ENCODE measurements around the gene ACTG1.
A peak's percentile ranks its signal among the peaks of the same experiment; 100 is the strongest.

Gene ACTG1

DNA sequence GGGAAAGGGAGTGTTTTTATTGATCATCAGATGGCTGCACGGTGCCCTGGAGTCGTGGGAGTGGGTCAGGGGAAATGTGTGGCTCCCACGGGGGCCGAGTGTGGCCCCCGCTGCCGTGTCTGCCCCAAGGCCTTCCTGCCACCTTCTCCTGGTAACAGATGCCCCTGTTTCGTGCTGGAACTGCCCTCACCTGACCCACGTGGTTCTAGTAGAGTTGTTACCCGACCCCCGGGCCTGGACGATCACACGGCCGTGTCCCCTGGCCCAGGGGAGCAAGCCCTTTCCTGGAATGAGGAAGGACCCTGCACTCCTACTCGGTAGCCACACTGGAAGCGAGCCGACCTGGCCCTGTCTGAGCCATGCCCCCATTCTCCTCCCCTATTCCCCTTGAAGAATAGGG, 37.6 kb downstream of the ACTG1 start:
- Histone ChIP-seq H3K27me3 (ENCODE audit: insufficient read depth, insufficient read length) (peaks cover 20% of the 10 kb centered on the region), H3K4me3 (ENCODE audit: insufficient read length, low read depth) (no peak overlapping the region), H3K36me3 (ENCODE audit: insufficient read depth, insufficient read length, low read length) (no peaks in the 10 kb centered on the region), H3K4me1 (ENCODE audit: insufficient read depth, insufficient read length) (peaks cover 13% of the 10 kb centered on the region), H3K9ac (ENCODE audit: insufficient read length, low read depth) (no peak overlapping the region), H3K9me3 (ENCODE audit: insufficient read depth, low read length) (peaks cover 9% of the 10 kb centered on the region; the same call in 1 of the 2 replicates)
- TF ChIP-seq ZNF274 (IDR thresholded peaks at IDR 0.05; ENCODE audit: low read depth, low read length): no peak
- no peak for TF ChIP-seq YY1 (IDR thresholded peaks at IDR 0.05; ENCODE audit: insufficient read depth, insufficient read length)
- TF ChIP-seq SUZ12 (IDR thresholded peaks at IDR 0.05; ENCODE audit: extremely low read depth, insufficient read depth, insufficient read length): no peak
- no peak for DNase-seq (ENCODE audit: low read depth, low spot score)

DNA sequence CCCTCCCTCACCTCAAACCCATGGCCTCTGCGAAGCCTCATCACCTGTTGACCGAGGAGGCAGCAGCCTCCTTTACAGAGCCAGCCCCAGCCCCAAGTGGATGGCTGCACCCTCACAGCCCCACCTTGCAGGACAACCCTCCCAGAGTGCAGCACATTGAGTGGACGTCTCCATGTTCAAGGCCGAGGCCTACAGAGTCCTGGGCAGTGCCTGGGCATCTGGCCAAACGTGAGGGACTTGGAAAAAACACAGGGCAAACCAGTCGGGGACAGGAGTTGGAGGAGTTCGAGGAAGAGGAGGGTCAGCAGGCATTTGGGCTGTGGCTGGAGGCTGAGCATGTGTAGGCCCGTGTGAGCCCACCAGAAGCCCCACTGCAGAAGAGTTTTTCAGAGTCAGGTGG, 39.6 kb downstream of the ACTG1 start:
- no peaks in the 10 kb centered on the region for H3K36me3 ChIP-seq (ENCODE audit: insufficient read depth, insufficient read length, low read length)
- peaks cover 10% of the 10 kb centered on the region for H3K27me3 ChIP-seq (ENCODE audit: insufficient read depth, insufficient read length)
- no peak for DNase-seq (ENCODE audit: low read depth, low spot score)
- H3K4me1 ChIP-seq (ENCODE audit: insufficient read depth, insufficient read length): peaks cover 5% of the 10 kb centered on the region
- no peak for TF ChIP-seq ZNF274 (IDR thresholded peaks at IDR 0.05; ENCODE audit: low read depth, low read length)
- TF ChIP-seq SUZ12 (IDR thresholded peaks at IDR 0.05; ENCODE audit: extremely low read depth, insufficient read depth, insufficient read length): no peak
- TF ChIP-seq YY1 (IDR thresholded peaks at IDR 0.05; ENCODE audit: insufficient read depth, insufficient read length): no peak
- H3K4me3 ChIP-seq (ENCODE audit: insufficient read length, low read depth): no peak overlapping the region
- H3K9ac ChIP-seq (ENCODE audit: insufficient read length, low read depth): no peak overlapping the region
- peaks cover 9% of the 10 kb centered on the region; the same call in 1 of the 2 replicates for H3K9me3 ChIP-seq (ENCODE audit: insufficient read depth, low read length)

DNA sequence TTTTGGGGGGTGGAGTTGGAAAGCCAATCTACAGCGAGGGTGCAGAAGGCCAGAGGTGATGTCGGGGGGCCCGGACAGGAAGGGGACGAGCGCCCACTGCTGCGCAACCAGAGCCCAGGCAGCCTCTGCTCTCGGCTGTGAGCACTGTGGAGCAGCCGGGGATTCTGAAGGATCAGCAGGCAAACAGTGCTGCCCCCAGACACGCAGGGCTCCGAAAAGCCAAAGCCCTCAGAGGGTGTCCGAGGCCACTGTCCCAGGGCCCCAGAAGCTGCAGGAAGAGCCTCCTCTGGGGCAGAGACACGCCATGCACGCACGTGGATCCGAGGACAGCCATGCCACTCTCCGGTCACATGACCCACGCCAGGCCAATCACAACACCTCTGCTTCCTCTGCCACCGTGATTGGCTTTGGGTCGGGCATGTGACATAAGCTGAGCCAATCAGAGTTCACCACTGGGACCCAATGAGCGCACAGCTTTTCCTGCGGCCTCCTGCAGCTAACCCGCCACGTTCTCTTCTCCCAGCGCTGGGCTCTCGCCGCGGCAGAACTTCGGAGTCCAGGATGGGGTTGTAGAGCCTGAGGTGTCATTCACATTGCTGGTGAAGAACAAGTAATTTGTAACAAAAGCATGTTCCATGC, 40.7 kb downstream of the ACTG1 start:
- peak; percentile 57 for DNase-seq (ENCODE audit: low read depth, low spot score)
- TF ChIP-seq SUZ12 (IDR thresholded peaks at IDR 0.05; ENCODE audit: extremely low read depth, insufficient read depth, insufficient read length) (no peak), YY1 (IDR thresholded peaks at IDR 0.05; ENCODE audit: insufficient read depth, insufficient read length) (no peak), ZNF274 (IDR thresholded peaks at IDR 0.05; ENCODE audit: low read depth, low read length) (no peak)
- peaks cover 9% of the 10 kb centered on the region; the same call in 1 of the 2 replicates for H3K9me3 ChIP-seq (ENCODE audit: insufficient read depth, low read length)
- no peak overlapping the region for H3K4me3 ChIP-seq (ENCODE audit: insufficient read length, low read depth)
- H3K36me3 ChIP-seq (ENCODE audit: insufficient read depth, insufficient read length, low read length): no peaks in the 10 kb centered on the region
- H3K27me3 ChIP-seq (ENCODE audit: insufficient read depth, insufficient read length): peaks cover 10% of the 10 kb centered on the region
- H3K4me1 ChIP-seq (ENCODE audit: insufficient read depth, insufficient read length): no peaks in the 10 kb centered on the region
- no peak overlapping the region for H3K9ac ChIP-seq (ENCODE audit: insufficient read length, low read depth)

DNA sequence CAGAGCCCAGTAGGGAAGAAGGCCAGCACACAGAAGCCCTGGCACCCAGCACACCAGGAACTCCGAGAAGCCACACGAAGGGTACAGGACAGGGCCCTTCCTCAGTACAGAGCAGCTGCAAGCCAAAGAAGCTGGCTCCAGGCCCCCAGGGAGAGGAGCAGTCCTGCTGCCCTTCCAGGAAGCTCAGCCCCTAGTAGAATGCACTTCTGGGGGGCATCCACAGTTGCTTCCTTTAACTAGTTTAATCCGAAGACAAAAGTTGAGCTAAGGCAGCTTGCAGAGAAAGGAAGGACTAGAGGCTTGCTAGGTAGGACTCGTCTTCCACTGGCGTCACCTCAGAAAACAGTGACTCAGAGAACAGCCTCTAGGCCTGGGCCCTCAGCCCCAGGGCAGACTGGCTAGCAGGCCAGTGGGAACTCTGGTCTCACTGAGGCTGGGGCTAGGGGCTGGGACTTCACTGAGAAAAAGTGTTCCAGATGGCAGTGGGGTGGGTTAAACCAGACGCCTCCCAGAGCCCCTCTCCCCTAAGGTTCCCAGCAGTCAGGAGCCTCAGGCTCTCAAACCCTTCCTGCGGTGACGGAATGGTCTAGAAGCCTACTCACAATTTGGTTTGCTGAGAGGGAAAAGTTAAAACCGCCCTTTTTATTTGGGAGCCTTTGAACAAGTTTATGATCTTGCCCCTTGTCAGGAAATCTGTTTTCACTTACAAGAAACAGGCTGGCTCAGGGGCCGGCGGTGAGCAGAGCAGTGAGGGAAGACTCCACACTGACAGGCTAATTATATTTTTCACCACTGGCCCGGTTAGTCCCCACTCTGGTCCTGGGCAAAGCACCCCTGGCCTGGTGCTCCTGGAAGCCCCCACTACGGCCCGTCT, 41.4 kb downstream of the ACTG1 start:
- TF ChIP-seq ZNF274 (IDR thresholded peaks at IDR 0.05; ENCODE audit: low read depth, low read length) (no peak), YY1 (IDR thresholded peaks at IDR 0.05; ENCODE audit: insufficient read depth, insufficient read length) (no peak), SUZ12 (IDR thresholded peaks at IDR 0.05; ENCODE audit: extremely low read depth, insufficient read depth, insufficient read length) (no peak)
- Histone ChIP-seq H3K36me3 (ENCODE audit: insufficient read depth, insufficient read length, low read length) (no peaks in the 10 kb centered on the region), H3K27me3 (ENCODE audit: insufficient read depth, insufficient read length) (peaks cover 5% of the 10 kb centered on the region), H3K9me3 (ENCODE audit: insufficient read depth, low read length) (peaks cover 9% of the 10 kb centered on the region; the same call in 1 of the 2 replicates), H3K4me3 (ENCODE audit: insufficient read length, low read depth) (no peak overlapping the region), H3K9ac (ENCODE audit: insufficient read length, low read depth) (no peak overlapping the region), H3K4me1 (ENCODE audit: insufficient read depth, insufficient read length) (no peaks in the 10 kb centered on the region)
- no peak for DNase-seq (ENCODE audit: low read depth, low spot score)

DNA sequence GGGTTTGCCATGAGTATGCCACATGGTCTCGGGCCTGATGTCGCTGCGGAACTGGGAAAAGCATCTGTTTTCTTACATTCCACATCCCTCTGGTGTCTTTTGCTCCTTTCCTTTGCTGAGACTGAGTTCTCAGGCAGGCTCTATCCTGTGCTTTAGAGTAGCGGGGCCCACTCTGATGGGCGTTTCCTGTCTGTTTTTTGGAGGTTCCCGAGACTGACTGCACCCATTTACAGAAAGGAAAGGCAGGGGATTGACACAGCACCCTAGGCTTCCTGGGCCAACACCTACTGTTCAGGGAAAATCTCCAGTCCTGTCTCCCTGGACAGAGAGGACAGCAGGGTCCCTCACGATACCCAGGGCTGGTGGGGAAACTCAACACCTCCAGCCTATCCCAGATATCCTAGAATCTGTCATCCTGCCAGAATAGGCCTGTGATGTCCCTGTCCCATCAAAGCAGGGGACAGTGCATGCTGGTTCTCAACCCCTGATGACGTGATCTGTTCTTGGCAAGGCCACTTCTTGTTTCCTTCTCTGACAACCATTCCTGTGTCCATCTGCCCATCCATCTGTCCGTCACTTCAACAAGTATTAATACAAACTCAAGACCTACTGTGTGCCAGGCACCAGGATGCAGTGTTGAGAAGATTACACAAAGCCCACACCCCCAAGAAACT, 42.2 kb downstream of the ACTG1 start:
- H3K9ac ChIP-seq (ENCODE audit: insufficient read length, low read depth): no peak overlapping the region
- TF ChIP-seq ZNF274 (IDR thresholded peaks at IDR 0.05; ENCODE audit: low read depth, low read length) (no peak), YY1 (IDR thresholded peaks at IDR 0.05; ENCODE audit: insufficient read depth, insufficient read length) (no peak), SUZ12 (IDR thresholded peaks at IDR 0.05; ENCODE audit: extremely low read depth, insufficient read depth, insufficient read length) (no peak)
- no peaks in the 10 kb centered on the region for H3K36me3 ChIP-seq (ENCODE audit: insufficient read depth, insufficient read length, low read length)
- H3K9me3 ChIP-seq (ENCODE audit: insufficient read depth, low read length): peaks cover 9% of the 10 kb centered on the region; the same call in 1 of the 2 replicates
- H3K4me3 ChIP-seq (ENCODE audit: insufficient read length, low read depth): no peak overlapping the region
- H3K4me1 ChIP-seq (ENCODE audit: insufficient read depth, insufficient read length): no peaks in the 10 kb centered on the region
- no peak for DNase-seq (ENCODE audit: low read depth, low spot score)
- no peaks in the 10 kb centered on the region for H3K27me3 ChIP-seq (ENCODE audit: insufficient read depth, insufficient read length)

DNA sequence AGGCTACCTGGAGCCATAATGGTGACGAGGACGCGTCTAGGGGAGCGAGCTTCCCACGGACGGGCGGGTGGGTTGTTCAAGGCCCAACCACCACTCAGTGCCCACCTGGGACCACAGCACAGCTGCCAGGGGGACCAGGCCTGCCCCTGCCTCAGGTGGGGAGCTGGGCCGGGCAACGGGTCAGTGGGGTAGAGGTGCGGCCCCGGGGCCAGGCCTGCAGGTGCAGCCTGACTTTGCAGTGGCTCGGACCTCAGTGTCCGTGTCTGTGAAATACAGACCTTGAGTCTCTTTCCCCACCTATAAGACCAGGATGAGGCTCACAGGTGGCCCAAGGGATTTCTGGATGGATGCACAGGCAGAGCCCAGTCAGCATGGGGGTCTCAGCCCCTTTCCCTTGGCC, 43.3 kb downstream of the ACTG1 start:
- no peaks in the 10 kb centered on the region for H3K27me3 ChIP-seq (ENCODE audit: insufficient read depth, insufficient read length)
- H3K4me3 ChIP-seq (ENCODE audit: insufficient read length, low read depth): no peak overlapping the region
- H3K9me3 ChIP-seq (ENCODE audit: insufficient read depth, low read length): peaks cover 9% of the 10 kb centered on the region; the same call in 1 of the 2 replicates
- no peaks in the 10 kb centered on the region for H3K36me3 ChIP-seq (ENCODE audit: insufficient read depth, insufficient read length, low read length)
- TF ChIP-seq YY1 (IDR thresholded peaks at IDR 0.05; ENCODE audit: insufficient read depth, insufficient read length) (no peak), ZNF274 (IDR thresholded peaks at IDR 0.05; ENCODE audit: low read depth, low read length) (no peak)
- no peaks in the 10 kb centered on the region for H3K4me1 ChIP-seq (ENCODE audit: insufficient read depth, insufficient read length)
- no peak for DNase-seq (ENCODE audit: low read depth, low spot score)
- H3K9ac ChIP-seq (ENCODE audit: insufficient read length, low read depth): no peak overlapping the region

DNA sequence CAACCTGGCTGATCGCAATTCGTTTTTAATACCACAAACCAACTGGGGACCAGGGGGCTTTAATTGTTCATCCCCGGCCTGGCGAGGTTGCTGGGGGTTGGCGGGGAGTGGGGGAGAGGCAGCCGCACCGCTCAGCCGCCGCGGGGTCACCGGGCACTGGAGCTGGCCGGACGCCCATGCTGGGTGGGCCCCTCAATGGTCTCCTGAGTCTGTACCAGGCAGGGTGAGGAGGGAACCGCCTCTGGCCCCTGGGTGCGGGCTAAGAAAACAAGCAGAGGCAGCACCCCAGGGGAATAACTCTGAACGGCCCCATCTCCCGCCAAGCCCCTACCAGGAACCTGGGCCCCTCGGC, 43.9 kb downstream of the ACTG1 start:
- H3K36me3 ChIP-seq (ENCODE audit: insufficient read depth, insufficient read length, low read length): no peaks in the 10 kb centered on the region
- no peaks in the 10 kb centered on the region for H3K27me3 ChIP-seq (ENCODE audit: insufficient read depth, insufficient read length)
- no peaks in the 10 kb centered on the region for H3K4me1 ChIP-seq (ENCODE audit: insufficient read depth, insufficient read length)
- DNase-seq (ENCODE audit: low read depth, low spot score): no peak
- TF ChIP-seq ZNF274 (IDR thresholded peaks at IDR 0.05; ENCODE audit: low read depth, low read length): no peak
- H3K4me3 ChIP-seq (ENCODE audit: insufficient read length, low read depth): no peak overlapping the region
- H3K9ac ChIP-seq (ENCODE audit: insufficient read length, low read depth): no peak overlapping the region
- peaks cover 9% of the 10 kb centered on the region; the same call in 1 of the 2 replicates for H3K9me3 ChIP-seq (ENCODE audit: insufficient read depth, low read length)

Measured in NT2/D1 (cell line).